Liver (tissue), 9 donors: ENCODE results near the gene IDH3A. TPM values are rescaled to one million over a fixed set of nuclear protein-coding genes. Genes with fewer than 3 reads are reported as not detected.

Experiments used
- DNase-seq: peaks from one replicate; pipeline ENCODE4 v3.0.0-alpha.2; 2017; ENCODE audit warnings: low spot score
- H3K27ac ChIP-seq, 2 donors: one replicate each; pipeline ENCODE4 v1.7.0; 2013; ENCODE audit warnings: inconsistent platforms in 2 of 2, low read length in 2 of 2, control low read depth in 1 of 2, low read depth in 1 of 2, mild to moderate bottlenecking in 1 of 2
- H3K27me3 ChIP-seq, 4 donors: one replicate each; pipeline versions ENCODE4 v1.6.1 to v1.7.0; 2013; ENCODE audit warnings: low read length in 3 of 4, inconsistent platforms in 1 of 4, mild to moderate bottlenecking in 1 of 4, moderate library complexity in 1 of 4; ENCODE audit not compliant: control insufficient read depth in 4 of 4, insufficient read depth in 4 of 4
- H3K36me3 ChIP-seq, 4 donors: one replicate each; pipeline versions ENCODE4 v1.6.1 to v1.7.0; 2013; ENCODE audit warnings: low read length in 3 of 4, mild to moderate bottlenecking in 3 of 4, low read depth in 1 of 4, moderate library complexity in 1 of 4; ENCODE audit not compliant: control insufficient read depth in 4 of 4, insufficient read depth in 3 of 4
- H3K4me1 ChIP-seq, 4 donors: one replicate each; pipeline versions ENCODE4 v1.6.1 to v1.7.0; 2013; ENCODE audit warnings: low read length in 3 of 4, mild to moderate bottlenecking in 3 of 4, moderate library complexity in 1 of 4; ENCODE audit not compliant: control insufficient read depth in 4 of 4, insufficient read depth in 4 of 4
- H3K4me3 ChIP-seq, 3 donors: one replicate each; pipeline versions ENCODE4 v1.6.1 to v1.7.0; 2013; ENCODE audit warnings: low read length in 3 of 3, control low read depth in 1 of 3, low read depth in 1 of 3, mild to moderate bottlenecking in 1 of 3
- H3K9ac ChIP-seq, 2 donors: one replicate each; pipeline ENCODE4 v1.7.0; 2013; ENCODE audit warnings: low read length in 2 of 2, mild to moderate bottlenecking in 2 of 2, moderate library complexity in 2 of 2, control low read depth in 1 of 2, low read depth in 1 of 2
- H3K9me3 ChIP-seq, 4 donors: one replicate each; pipeline versions ENCODE4 v1.6.1 to v1.7.0; 2013; ENCODE audit warnings: low read length in 3 of 4; ENCODE audit not compliant: control insufficient read depth in 4 of 4
- ATF3 ChIP-seq: IDR thresholded peaks from 2 replicates; pipeline ENCODE4 v1.6.1; 2016; ENCODE audit warnings: antibody characterized with exemption
- CTCF ChIP-seq: fragments of 150-350 bp; IDR thresholded peaks from 2 replicates; pipeline ENCODE4 v1.5.1; 2017; ENCODE audit warnings: improper control_type of control experiment, low read depth, low read length; ENCODE audit not compliant: missing input control
- EGR1 ChIP-seq, 2 donors: IDR thresholded peaks; 2 replicates each; pipeline ENCODE4 v1.6.1; 2016 to 2018; ENCODE audit warnings: antibody characterized with exemption in 2 of 2, low read depth in 2 of 2
- FOXA1 ChIP-seq: IDR thresholded peaks from 2 replicates; pipeline ENCODE4 v1.6.1; 2016; ENCODE audit warnings: antibody characterized with exemption
- FOXA2 ChIP-seq: IDR thresholded peaks from 2 replicates; pipeline ENCODE4 v1.6.1; 2016; ENCODE audit warnings: antibody characterized with exemption
- GABPA ChIP-seq, 2 donors: IDR thresholded peaks in 1 of 2; conservative IDR thresholded peaks in 1 of 2; 2 replicates each; pipeline ENCODE4 v1.6.1; 2016; ENCODE audit warnings: antibody characterized with exemption in 2 of 2, mild to moderate bottlenecking in 1 of 2, moderate library complexity in 1 of 2
- HNF4A ChIP-seq, 2 donors: conservative IDR thresholded peaks; 2 replicates each; pipeline ENCODE4 v1.6.1; 2016; ENCODE audit warnings: antibody characterized with exemption in 2 of 2, mild to moderate bottlenecking in 2 of 2
- HNF4G ChIP-seq: IDR thresholded peaks from 2 replicates; pipeline ENCODE4 v1.6.1; 2016; ENCODE audit warnings: antibody characterized with exemption
- JUND ChIP-seq, 2 donors: IDR thresholded peaks; 2 replicates each; pipeline ENCODE4 v1.6.1; 2016; ENCODE audit warnings: antibody characterized with exemption in 2 of 2
- MAX ChIP-seq: IDR thresholded peaks from 2 replicates; pipeline ENCODE4 v1.6.1; 2016; ENCODE audit warnings: antibody characterized with exemption
- RXRA ChIP-seq, 2 donors: IDR thresholded peaks; 2 replicates each; pipeline ENCODE4 v1.6.1; 2017 to 2018; ENCODE audit warnings: antibody characterized with exemption in 2 of 2, mild to moderate bottlenecking in 1 of 2
- SP1 ChIP-seq: IDR thresholded peaks from 2 replicates; pipeline ENCODE4 v1.6.1; 2018; ENCODE audit warnings: antibody characterized with exemption, mild to moderate bottlenecking
- YY1 ChIP-seq: IDR thresholded peaks from 2 replicates; pipeline ENCODE4 v1.6.1; 2016; ENCODE audit warnings: antibody characterized with exemption, mild to moderate bottlenecking
- WGBS: extraction: QIAGEN DNeasy Blood & Tissue Kit; methylation state at CpG from one replicate; pipeline ENCODE4 v1.1.7; 2013; 5-methylcytosine and 5-hydroxymethylcytosine counted together
- polyA plus RNA-seq, 2 donors: library from polyadenylated mRNA; stranded (reverse) in 1 of 2; unstranded in 1 of 2; fragments of 200-250 nt in 1 of 2; fragments of >200 nt in 1 of 2; fragmentation: Nextera tagmentation in 1 of 2; extraction: Ambion mirVana in 1 of 2; gene quantifications; one replicate each; pipeline versions ENCODE4 v1.2.1 to v1.2.3, GENCODE V29; 2013 to 2015
- total RNA-seq, 2 donors: library from RNA; depleted of rRNA; stranded (reverse); fragments of >200 nt; gene quantifications; one replicate each; pipeline ENCODE4 v1.2.3, GENCODE V29; 2014
- TF ChIP-seq, protein P1 (sequence below): IDR thresholded peaks from 2 replicates; pipeline ENCODE4 v1.6.1; 2016; ENCODE audit warnings: antibody characterized with exemption, mild to moderate bottlenecking
- donor health status: healthy.
- donor health status: healthy.
- donor health status: healthy.
- donor health status: healthy.
- donor health status: healthy.

IDH3A gene
- total and polyA plus RNA-seq, 4 donors = 13.5 to 51.7 (median 24.0) TPM

DNA sequence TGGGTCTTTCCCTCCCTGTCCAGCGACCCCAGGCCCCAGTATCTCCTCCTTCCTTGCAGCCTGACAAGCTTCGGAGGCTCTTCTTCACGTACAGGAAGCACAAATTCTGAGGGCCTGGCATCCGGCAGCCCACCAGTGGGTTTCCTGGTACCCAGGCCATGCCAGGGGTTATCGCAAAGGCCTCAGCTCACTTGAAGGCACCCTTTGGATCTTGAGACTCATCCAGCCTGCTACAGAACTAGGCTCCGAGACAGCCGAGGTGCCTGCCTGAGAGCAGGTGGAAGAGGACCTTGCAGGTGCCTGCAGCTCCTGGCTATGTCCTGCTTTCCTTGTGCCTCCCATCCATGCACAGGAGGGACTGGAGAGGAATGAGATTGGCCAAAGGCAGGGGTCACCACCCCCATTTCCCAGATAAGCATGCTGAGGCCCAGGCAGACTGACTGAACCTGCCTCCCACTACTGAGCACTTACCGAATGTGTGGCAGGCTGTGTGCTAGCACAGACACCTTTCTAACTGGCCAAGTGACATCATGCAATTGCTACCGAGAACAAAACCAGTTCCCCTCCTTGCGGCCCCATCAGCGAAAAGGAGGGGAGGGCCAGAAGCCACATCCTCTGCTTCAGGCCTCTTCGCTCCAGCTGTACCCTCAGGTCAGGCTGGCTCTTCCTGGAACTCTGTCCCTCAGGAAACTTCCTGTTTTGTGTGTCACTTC is 45.6 kb upstream of the IDH3A start:
- TF ChIP-seq HNF4A (conservative IDR thresholded peaks at IDR 0.05) = no peak
- no peak for TF ChIP-seq GABPA (IDR thresholded peaks at IDR 0.05 in 1 of 2, conservative IDR thresholded peaks at IDR 0.05 in 1 of 2)
- no peak for TF ChIP-seq JUND (IDR thresholded peaks at IDR 0.05)
- no peak for TF ChIP-seq MAX
- TF ChIP-seq HNF4G = no peak
- no peak for TF ChIP-seq FOXA2
- TF ChIP-seq, protein P1, sequence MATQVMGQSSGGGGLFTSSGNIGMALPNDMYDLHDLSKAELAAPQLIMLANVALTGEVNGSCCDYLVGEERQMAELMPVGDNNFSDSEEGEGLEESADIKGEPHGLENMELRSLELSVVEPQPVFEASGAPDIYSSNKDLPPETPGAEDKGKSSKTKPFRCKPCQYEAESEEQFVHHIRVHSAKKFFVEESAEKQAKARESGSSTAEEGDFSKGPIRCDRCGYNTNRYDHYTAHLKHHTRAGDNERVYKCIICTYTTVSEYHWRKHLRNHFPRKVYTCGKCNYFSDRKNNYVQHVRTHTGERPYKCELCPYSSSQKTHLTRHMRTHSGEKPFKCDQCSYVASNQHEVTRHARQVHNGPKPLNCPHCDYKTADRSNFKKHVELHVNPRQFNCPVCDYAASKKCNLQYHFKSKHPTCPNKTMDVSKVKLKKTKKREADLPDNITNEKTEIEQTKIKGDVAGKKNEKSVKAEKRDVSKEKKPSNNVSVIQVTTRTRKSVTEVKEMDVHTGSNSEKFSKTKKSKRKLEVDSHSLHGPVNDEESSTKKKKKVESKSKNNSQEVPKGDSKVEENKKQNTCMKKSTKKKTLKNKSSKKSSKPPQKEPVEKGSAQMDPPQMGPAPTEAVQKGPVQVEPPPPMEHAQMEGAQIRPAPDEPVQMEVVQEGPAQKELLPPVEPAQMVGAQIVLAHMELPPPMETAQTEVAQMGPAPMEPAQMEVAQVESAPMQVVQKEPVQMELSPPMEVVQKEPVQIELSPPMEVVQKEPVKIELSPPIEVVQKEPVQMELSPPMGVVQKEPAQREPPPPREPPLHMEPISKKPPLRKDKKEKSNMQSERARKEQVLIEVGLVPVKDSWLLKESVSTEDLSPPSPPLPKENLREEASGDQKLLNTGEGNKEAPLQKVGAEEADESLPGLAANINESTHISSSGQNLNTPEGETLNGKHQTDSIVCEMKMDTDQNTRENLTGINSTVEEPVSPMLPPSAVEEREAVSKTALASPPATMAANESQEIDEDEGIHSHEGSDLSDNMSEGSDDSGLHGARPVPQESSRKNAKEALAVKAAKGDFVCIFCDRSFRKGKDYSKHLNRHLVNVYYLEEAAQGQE = no peak
- TF ChIP-seq RXRA (IDR thresholded peaks at IDR 0.05) = no peak
- TF ChIP-seq ATF3 = no peak
- no peak for TF ChIP-seq EGR1 (IDR thresholded peaks at IDR 0.05; ENCODE audit: low read depth in 2 of 2)
- TF ChIP-seq SP1 = no peak
- Histone ChIP-seq H3K4me1 (peaks cover 0 to 3% (median 1%) of the 10 kb centered on the region in 4 donors), H3K27ac (no peak overlapping the region), H3K27me3 (no peaks in the 10 kb centered on the region), H3K4me3 (no peak overlapping the region), H3K9me3 (no peaks in the 10 kb centered on the region), H3K9ac (no peak overlapping the region), H3K36me3 (no peaks in the 10 kb centered on the region)
- DNase-seq = no peak
- WGBS = 79% methylated on average over 12 of the region's 12 CpGs

GRCh38 chr15:78104119-78104479 is 45.1 kb upstream of the IDH3A start:
- 93% methylated on average over 4 of the region's 4 CpGs for WGBS
- Histone ChIP-seq H3K27ac (no peak overlapping the region), H3K4me3 (no peak overlapping the region), H3K36me3 (no peaks in the 10 kb centered on the region), H3K27me3 (no peaks in the 10 kb centered on the region), H3K9me3 (no peaks in the 10 kb centered on the region), H3K4me1 (peaks cover 0 to 3% (median 1%) of the 10 kb centered on the region in 4 donors), H3K9ac (no peak overlapping the region)
- DNase-seq = no peak
- TF ChIP-seq SP1 (no peak), CTCF (no peak), HNF4A (conservative IDR thresholded peaks at IDR 0.05) (no peak), GABPA (IDR thresholded peaks at IDR 0.05 in 1 of 2, conservative IDR thresholded peaks at IDR 0.05 in 1 of 2) (no peak), EGR1 (IDR thresholded peaks at IDR 0.05; ENCODE audit: low read depth in 2 of 2) (no peak), FOXA1 (no peak), YY1 (no peak), FOXA2 (no peak), ATF3 (no peak), JUND (IDR thresholded peaks at IDR 0.05) (no peak), HNF4G (no peak), RXRA (IDR thresholded peaks at IDR 0.05) (no peak)
- TF ChIP-seq, protein P1 = no peak
